DND-41 (cell line): ENCODE measurements around the gene MCF2L.

Source experiments
- ATAC-seq: fragments of 200-7000 bp; cut with Tn5 transposase; 3 replicates; pipeline ENCODE4 v1.9.1; 2021; ENCODE audit warnings: low read depth; ENCODE audit not compliant: insufficient read depth
- DNase-seq: peaks from one replicate; pipeline ENCODE4 v3.0.0-alpha.2; 2020
- H2AFZ ChIP-seq: 2 replicates; pipeline ENCODE4 v1.6.0; 2012; ENCODE audit warnings: low read depth, low read length
- H3K27ac ChIP-seq: 2 replicates; pipeline ENCODE4 v1.5.1; 2012; ENCODE audit warnings: low read length, inconsistent platforms
- H3K27me3 ChIP-seq: fragments of 200-600 bp; sonication (generic); 2 replicates; pipeline ENCODE4 v1.6.0; 2012; ENCODE audit warnings: low read length, mild to moderate bottlenecking, inconsistent platforms; ENCODE audit not compliant: insufficient read depth, poor library complexity
- H3K36me3 ChIP-seq: 2 replicates; pipeline ENCODE4 v1.5.1; 2012; ENCODE audit warnings: low read length, inconsistent platforms; ENCODE audit not compliant: insufficient read depth
- H3K4me1 ChIP-seq: 2 replicates; pipeline ENCODE4 v1.5.1; 2012; ENCODE audit warnings: mild to moderate bottlenecking, low read length; ENCODE audit not compliant: insufficient read depth
- H3K4me2 ChIP-seq: 2 replicates; pipeline ENCODE4 v1.6.0; 2012; ENCODE audit warnings: mild to moderate bottlenecking, moderate library complexity, low read length, inconsistent platforms; ENCODE audit not compliant: insufficient read depth
- H3K4me3 ChIP-seq, 2 experiments: fragments of 200-600 bp in 1 of 2; shearing (Covaris generic) in 1 of 2; 2 replicates each; pipeline ENCODE4 v1.5.1; 2012 to 2016; ENCODE audit warnings: inconsistent platforms in 2 of 2, low read length in 2 of 2, mild to moderate bottlenecking in 2 of 2, low read depth in 1 of 2, moderate library complexity in 1 of 2
- H3K79me2 ChIP-seq: 2 replicates; pipeline ENCODE4 v1.6.0; 2012; ENCODE audit warnings: low read length, inconsistent platforms; ENCODE audit not compliant: insufficient read depth
- H3K9ac ChIP-seq: 2 replicates; pipeline ENCODE4 v1.6.0; 2012; ENCODE audit warnings: low read depth, mild to moderate bottlenecking, inconsistent platforms, low read length, moderate library complexity
- H3K9me3 ChIP-seq: 2 replicates; pipeline ENCODE4 v1.5.1; 2012; ENCODE audit warnings: low read length, moderate library complexity, mild to moderate bottlenecking, inconsistent platforms; ENCODE audit not compliant: insufficient read depth, severe bottlenecking
- H4K20me1 ChIP-seq: 2 replicates; pipeline ENCODE4 v1.6.0; 2012; ENCODE audit warnings: low read length; ENCODE audit not compliant: insufficient read depth
- EZH2 ChIP-seq: IDR thresholded peaks from 3 replicates; pipeline ENCODE4 v1.6.1; 2012; ENCODE audit warnings: borderline replicate concordance, low read depth, mild to moderate bottlenecking, moderate library complexity, low read length, inconsistent platforms; ENCODE audit not compliant: severe bottlenecking
- TF ChIP-seq, protein P1 (sequence below): IDR thresholded peaks from 2 replicates; pipeline ENCODE4 v1.5.1; 2012; ENCODE audit warnings: borderline replicate concordance, low read length, moderate library complexity, mild to moderate bottlenecking; ENCODE audit not compliant: poor library complexity, severe bottlenecking; ENCODE audit errors: extremely low read depth

MCF2L gene

GRCh38 chr13:112968910-112969691 lies at the start of gene MCF2L:
Gene MCF2L (plus strand): TSS chr13:112969214. CDS start chr13:112969380, 166 bp downstream.
- Histone ChIP-seq H3K27ac (peak within 1 kb of the TSS; percentile 65), H3K4me2 (peak within 1 kb of the TSS; percentile 97), H3K4me1 (peaks cover 29% of the 10 kb centered on the region), H3K36me3 (no peaks in the 10 kb centered on the region), H4K20me1 (no peaks in the 10 kb centered on the region), H3K9me3 (no peaks in the 10 kb centered on the region), H3K4me3 (peak within 1 kb of the TSS; percentile 40 to 92; a peak in 3 of 4 replicates), H3K79me2 (no peaks in the 10 kb centered on the region), H2AFZ (peak within 1 kb of the TSS; percentile 96), H3K9ac (peak within 1 kb of the TSS; percentile 53), H3K27me3 (no peaks in the 10 kb centered on the region)
- peak; percentile 85 for ATAC-seq
- DNase-seq = peak; percentile 73
- no peak for TF ChIP-seq EZH2
- TF ChIP-seq, protein P1, sequence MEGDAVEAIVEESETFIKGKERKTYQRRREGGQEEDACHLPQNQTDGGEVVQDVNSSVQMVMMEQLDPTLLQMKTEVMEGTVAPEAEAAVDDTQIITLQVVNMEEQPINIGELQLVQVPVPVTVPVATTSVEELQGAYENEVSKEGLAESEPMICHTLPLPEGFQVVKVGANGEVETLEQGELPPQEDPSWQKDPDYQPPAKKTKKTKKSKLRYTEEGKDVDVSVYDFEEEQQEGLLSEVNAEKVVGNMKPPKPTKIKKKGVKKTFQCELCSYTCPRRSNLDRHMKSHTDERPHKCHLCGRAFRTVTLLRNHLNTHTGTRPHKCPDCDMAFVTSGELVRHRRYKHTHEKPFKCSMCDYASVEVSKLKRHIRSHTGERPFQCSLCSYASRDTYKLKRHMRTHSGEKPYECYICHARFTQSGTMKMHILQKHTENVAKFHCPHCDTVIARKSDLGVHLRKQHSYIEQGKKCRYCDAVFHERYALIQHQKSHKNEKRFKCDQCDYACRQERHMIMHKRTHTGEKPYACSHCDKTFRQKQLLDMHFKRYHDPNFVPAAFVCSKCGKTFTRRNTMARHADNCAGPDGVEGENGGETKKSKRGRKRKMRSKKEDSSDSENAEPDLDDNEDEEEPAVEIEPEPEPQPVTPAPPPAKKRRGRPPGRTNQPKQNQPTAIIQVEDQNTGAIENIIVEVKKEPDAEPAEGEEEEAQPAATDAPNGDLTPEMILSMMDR = peak; percentile 42

- Histone ChIP-seq H3K4me1 (no peaks in the 10 kb centered on the region), H3K9ac (no peak overlapping the region), H3K36me3 (no peaks in the 10 kb centered on the region), H3K9me3 (no peaks in the 10 kb centered on the region), H2AFZ (no peak overlapping the region), H3K79me2 (no peaks in the 10 kb centered on the region), H3K27me3 (peaks cover 7% of the 10 kb centered on the region), H3K27ac (no peak overlapping the region), H4K20me1 (no peaks in the 10 kb centered on the region), H3K4me2 (no peak overlapping the region), H3K4me3 (no peak overlapping the region)
- no peak for ATAC-seq
- no peak for DNase-seq
- TF ChIP-seq EZH2 = no peak
- TF ChIP-seq, protein P1 = no peak
Observed at GRCh38 chr13:112923962-112924361, 45.1 kb upstream of the MCF2L start.

DNA sequence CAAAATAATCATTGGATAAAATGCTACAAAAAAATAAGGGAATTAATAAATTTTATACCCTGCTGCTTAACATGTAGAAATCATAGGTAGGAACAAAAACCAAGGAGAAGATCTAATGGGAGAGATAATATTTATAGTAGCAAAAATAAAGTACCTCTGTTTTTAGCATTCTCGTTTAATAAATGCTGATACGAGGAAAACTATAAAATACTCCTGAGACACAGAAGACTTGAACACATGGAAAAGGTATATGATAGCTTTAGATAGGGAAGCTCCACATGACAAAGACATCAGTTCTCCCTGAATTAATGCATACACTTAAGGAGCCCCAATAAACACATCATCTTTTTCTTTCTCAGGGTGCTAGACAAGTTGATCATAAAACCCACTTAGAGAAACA lies 44.6 kb upstream of the MCF2L start:
- no peak overlapping the region for H3K4me3 ChIP-seq
- H4K20me1 ChIP-seq = no peaks in the 10 kb centered on the region
- no peak overlapping the region for H3K9ac ChIP-seq
- TF ChIP-seq, protein P1 = no peak
- TF ChIP-seq EZH2 = no peak
- H3K4me1 ChIP-seq = no peaks in the 10 kb centered on the region
- H2AFZ ChIP-seq = no peak overlapping the region
- no peak for DNase-seq
- no peaks in the 10 kb centered on the region for H3K9me3 ChIP-seq
- H3K27me3 ChIP-seq = peaks cover 10% of the 10 kb centered on the region
- H3K79me2 ChIP-seq = no peaks in the 10 kb centered on the region
- no peaks in the 10 kb centered on the region for H3K36me3 ChIP-seq
- no peak overlapping the region for H3K4me2 ChIP-seq
- H3K27ac ChIP-seq = no peak overlapping the region
- ATAC-seq = no peak
